RWPE1 (cell line): ENCODE results near the gene ANXA5.

ENCODE experiments used
- CTCF ChIA-PET: fragments of 350-600 bp; sonication (Branson Sonifier 250); formaldehyde crosslinking; extraction: SDS; loops from one replicate; lab custom pipeline; 2021; lab: Yijun Ruan, JAX
- POLR2A ChIA-PET: fragments of 400-600 bp; formaldehyde crosslinking; extraction: SDS; loops from one replicate; lab custom pipeline; 2020; ENCODE audit warnings: antibody characterized with exemption; ENCODE audit not compliant: low non-redundant PET; lab: Yijun Ruan, JAX
- DNase-seq: peaks from one replicate; pipeline ENCODE4 v3.0.0; 2012; ENCODE audit warnings: low spot score
- H3K27ac ChIP-seq: fragments of 450-650 bp; 2 replicates; pipeline ENCODE4 v1.5.1; 2017
- TF ChIP-seq, protein P1 (sequence below): fragments of 450-650 bp; conservative IDR thresholded peaks from 2 replicates; pipeline ENCODE4 v1.5.1; 2017; ENCODE audit warnings: low read depth, mild to moderate bottlenecking

Gene ANXA5

GRCh38 chr4:121686255-121686654 lies 10.5 kb downstream of the ANXA5 start:
- DNase-seq = peak; percentile 42
- TF ChIP-seq, protein P1, sequence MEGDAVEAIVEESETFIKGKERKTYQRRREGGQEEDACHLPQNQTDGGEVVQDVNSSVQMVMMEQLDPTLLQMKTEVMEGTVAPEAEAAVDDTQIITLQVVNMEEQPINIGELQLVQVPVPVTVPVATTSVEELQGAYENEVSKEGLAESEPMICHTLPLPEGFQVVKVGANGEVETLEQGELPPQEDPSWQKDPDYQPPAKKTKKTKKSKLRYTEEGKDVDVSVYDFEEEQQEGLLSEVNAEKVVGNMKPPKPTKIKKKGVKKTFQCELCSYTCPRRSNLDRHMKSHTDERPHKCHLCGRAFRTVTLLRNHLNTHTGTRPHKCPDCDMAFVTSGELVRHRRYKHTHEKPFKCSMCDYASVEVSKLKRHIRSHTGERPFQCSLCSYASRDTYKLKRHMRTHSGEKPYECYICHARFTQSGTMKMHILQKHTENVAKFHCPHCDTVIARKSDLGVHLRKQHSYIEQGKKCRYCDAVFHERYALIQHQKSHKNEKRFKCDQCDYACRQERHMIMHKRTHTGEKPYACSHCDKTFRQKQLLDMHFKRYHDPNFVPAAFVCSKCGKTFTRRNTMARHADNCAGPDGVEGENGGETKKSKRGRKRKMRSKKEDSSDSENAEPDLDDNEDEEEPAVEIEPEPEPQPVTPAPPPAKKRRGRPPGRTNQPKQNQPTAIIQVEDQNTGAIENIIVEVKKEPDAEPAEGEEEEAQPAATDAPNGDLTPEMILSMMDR = no peak
- ChIA-PET POLR2A (interaction anchor here (0.7 kb wide), 1 partner anchor 21 kb away, joined by 3 read pairs; no protein-coding TSS in a partner anchor), CTCF (no interaction called here)
- no peak overlapping the region for H3K27ac ChIP-seq

DNA sequence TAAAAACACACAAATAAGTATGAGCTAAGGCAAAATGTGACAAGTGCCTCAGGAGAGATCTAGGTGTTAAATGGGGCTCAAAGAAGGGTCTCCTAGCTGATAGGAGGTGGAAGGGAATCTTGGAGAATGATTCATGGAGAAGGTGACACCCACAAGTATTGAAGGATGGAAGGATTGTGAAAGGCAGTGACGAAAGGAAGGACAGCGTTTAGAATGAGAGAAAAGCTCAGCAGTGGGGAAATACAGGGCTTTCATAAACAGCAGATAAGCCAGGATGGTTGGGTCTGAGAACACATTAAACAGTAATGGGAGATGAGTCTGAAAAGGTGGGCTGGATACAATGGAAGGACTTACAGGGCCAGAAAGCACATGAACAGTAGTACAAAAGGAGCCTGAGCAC lies 11.5 kb downstream of the ANXA5 start:
- H3K27ac ChIP-seq = no peak overlapping the region
- TF ChIP-seq, protein P1 = no peak

DNA sequence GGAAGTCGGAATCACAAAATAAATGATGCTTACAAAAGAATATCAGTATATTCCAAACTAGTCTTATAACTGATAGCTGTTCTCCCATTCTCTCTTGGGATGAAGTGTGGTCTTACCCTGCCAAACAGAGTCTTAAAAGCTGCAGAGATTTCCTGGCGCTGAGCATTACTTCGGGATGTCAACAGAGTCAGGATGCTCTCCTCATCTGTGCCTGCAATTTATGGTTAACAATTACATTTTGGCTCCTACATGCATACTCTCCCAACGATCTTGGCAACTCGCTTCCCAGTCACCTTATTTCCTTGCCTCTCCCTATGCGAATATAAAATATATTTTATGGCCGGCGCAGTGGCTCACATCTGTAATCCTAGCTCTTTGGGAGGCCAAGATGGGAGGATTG lies 12.2 kb downstream of the ANXA5 start:
- ChIA-PET CTCF (no interaction called here), POLR2A (no interaction called here)
- H3K27ac ChIP-seq = no peak overlapping the region
- TF ChIP-seq, protein P1 = no peak
- no peak for DNase-seq

More for the DNA sequence above, 11.5 kb downstream of the ANXA5 start:
- ChIA-PET CTCF (no interaction called here), POLR2A (no interaction called here)
- no peak for DNase-seq

- ChIA-PET POLR2A (no interaction called here), CTCF (no interaction called here)
- no peak for DNase-seq
- H3K27ac ChIP-seq = no peak overlapping the region
- TF ChIP-seq, protein P1 = no peak
Measured at GRCh38 chr4:121684016-121684415, 12.8 kb downstream of the ANXA5 start.

DNA sequence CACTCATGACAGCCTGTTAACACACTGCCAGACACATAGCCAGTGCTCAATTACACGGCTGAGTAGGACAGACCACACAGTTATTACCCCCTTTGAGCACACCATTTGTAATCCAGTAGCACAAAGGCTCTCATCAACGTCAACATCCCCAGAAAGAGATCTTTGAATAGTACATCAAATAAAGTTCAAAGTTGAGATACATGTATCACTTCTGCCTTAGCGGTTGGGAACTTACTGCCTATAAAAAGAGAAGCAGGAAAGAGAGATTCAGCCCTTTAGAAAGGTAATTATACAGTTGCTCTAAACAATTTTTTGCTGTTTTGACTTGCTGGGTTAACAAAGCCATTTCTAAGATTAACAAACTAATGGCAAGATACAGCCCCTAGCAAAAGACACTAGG lies 16.2 kb downstream of the ANXA5 start:
- DNase-seq = no peak
- H3K27ac ChIP-seq = no peak overlapping the region
- POLR2A ChIA-PET = no interaction called here
- CTCF ChIA-PET = no interaction called here
- TF ChIP-seq, protein P1 = no peak

DNA sequence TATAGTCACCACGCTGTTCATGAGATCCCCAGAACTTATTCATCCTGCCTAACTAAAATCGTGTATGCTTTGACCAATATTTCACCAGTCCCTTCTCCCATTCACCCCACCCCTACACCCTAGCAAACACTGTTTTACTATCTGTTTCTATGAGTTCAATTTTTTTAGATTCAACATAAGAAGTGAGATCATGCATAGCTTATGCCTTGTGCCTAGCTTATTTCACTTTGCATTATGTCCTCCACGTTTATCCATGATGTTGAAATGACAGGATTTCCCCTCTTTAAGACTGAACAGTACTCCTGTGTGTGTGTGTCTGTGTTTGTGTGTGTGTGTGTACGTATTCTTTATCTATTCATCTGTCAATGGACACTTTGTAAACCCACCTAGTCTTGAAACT lies 16.8 kb downstream of the ANXA5 start:
- ChIA-PET POLR2A (no interaction called here), CTCF (no interaction called here)
- DNase-seq = no peak
- H3K27ac ChIP-seq = no peak overlapping the region
- TF ChIP-seq, protein P1 = no peak

DNA sequence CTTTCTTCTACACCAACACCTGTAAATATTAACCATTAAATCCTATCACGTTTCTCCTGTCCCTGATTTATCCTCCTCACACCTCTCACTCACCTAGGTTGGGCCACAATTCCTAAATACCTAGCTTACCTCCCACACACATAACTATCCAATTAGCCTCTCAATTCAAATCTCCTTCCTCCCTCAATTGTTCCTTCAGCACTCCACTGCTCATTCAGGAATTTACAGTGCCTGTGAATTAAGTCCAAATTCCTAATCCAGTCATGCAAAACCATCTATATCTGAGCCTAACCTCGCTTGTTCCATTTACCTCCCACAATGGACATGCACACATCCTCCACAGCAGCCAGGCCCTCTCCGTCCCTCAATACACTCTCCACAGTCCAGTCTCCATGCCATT lies 17.5 kb downstream of the ANXA5 start:
- CTCF ChIA-PET = no interaction called here
- no peak for DNase-seq
- H3K27ac ChIP-seq = no peak overlapping the region
- TF ChIP-seq, protein P1 = no peak
- POLR2A ChIA-PET = no interaction called here
